ENCODE data around the gene PNCK. TPM values are rescaled to one million over a fixed set of nuclear protein-coding genes. Genes with fewer than 3 reads are reported as not detected.

The PNCK gene
- total and polyA plus RNA-seq, 8 donors: 0.28 to 0.99 (median 0.49) TPM; not detected in 3

DNA sequence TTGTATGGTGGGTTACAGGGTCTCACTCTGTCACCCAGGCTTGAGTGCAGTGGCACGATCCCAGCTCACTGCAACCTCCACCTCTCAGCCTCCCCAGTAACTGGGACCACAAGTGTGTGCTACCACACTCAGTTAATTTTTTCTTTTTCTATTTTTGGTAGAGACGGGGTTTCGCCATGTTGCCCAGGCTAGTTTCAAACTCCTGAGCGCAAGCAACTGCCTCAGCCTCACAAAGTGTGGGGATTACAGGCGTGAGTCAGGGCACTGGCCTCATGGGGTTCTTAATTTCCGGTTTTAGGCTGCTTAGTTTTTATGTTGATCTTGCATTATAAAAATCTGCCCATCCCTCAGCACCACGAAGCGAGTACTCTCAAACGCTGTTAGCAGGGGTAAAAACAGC is 43.8 kb upstream of the PNCK start:
- no peak overlapping the region for H3K4me3 ChIP-seq
- intact Hi-C loops (cut with DNase I): no loop called here
- TF ChIP-seq, protein P1, sequence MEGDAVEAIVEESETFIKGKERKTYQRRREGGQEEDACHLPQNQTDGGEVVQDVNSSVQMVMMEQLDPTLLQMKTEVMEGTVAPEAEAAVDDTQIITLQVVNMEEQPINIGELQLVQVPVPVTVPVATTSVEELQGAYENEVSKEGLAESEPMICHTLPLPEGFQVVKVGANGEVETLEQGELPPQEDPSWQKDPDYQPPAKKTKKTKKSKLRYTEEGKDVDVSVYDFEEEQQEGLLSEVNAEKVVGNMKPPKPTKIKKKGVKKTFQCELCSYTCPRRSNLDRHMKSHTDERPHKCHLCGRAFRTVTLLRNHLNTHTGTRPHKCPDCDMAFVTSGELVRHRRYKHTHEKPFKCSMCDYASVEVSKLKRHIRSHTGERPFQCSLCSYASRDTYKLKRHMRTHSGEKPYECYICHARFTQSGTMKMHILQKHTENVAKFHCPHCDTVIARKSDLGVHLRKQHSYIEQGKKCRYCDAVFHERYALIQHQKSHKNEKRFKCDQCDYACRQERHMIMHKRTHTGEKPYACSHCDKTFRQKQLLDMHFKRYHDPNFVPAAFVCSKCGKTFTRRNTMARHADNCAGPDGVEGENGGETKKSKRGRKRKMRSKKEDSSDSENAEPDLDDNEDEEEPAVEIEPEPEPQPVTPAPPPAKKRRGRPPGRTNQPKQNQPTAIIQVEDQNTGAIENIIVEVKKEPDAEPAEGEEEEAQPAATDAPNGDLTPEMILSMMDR (IDR thresholded peaks at IDR 0.05): no peak
- FAIRE-seq (no peak), ATAC-seq (no peak), DNase-seq (no peak)
- H3K27me3 ChIP-seq: no peaks in the 10 kb centered on the region
- H3K4me1 ChIP-seq: peaks cover 0 to 17% (median 1%) of the 10 kb centered on the region in 3 donors
- WGBS, 2 donors: 86 to 90% methylated on average over 9 of the region's 9 CpGs
- H3K27ac ChIP-seq: no peak overlapping the region
- H3K36me3 ChIP-seq: peaks cover 0 to 9% (median 9%) of the 10 kb centered on the region in 3 donors
- no peaks in the 10 kb centered on the region for H3K9me3 ChIP-seq

DNA sequence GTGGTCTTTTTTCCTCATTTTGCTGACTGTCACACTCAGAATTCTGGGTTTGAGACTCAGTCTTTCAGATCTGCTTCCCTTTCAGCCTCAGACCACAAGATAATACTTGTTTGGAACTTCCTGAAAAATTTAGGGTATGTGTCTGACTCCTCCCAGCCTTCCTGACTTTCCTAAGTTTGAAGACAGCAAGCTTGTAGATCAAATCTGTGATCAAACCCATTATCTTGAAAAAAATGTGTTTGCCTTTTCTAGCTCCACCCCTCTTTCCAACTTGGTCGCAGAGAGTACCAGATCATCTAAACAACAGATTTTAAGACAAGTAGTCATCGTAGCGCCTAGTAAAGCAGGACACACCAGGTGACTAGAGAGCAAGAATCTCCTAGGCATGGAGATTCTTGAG is 40.6 kb upstream of the PNCK start:
- Histone ChIP-seq H3K27ac (no peak overlapping the region), H3K4me1 (peaks cover 0 to 5% (median 0%) of the 10 kb centered on the region in 3 donors), H3K4me3 (no peak overlapping the region), H3K27me3 (no peaks in the 10 kb centered on the region), H3K36me3 (peaks cover 0 to 9% (median 9%) of the 10 kb centered on the region in 3 donors), H3K9me3 (no peaks in the 10 kb centered on the region)
- 69 to 76% methylated on average over 3 of the region's 3 CpGs for WGBS, 2 donors
- FAIRE-seq (no peak), DNase-seq (no peak), ATAC-seq (peak in 1 of 4 donors; percentile 18)
- intact Hi-C loops (cut with DNase I): no loop called here
- TF ChIP-seq, protein P1 (IDR thresholded peaks at IDR 0.05): no peak

DNA sequence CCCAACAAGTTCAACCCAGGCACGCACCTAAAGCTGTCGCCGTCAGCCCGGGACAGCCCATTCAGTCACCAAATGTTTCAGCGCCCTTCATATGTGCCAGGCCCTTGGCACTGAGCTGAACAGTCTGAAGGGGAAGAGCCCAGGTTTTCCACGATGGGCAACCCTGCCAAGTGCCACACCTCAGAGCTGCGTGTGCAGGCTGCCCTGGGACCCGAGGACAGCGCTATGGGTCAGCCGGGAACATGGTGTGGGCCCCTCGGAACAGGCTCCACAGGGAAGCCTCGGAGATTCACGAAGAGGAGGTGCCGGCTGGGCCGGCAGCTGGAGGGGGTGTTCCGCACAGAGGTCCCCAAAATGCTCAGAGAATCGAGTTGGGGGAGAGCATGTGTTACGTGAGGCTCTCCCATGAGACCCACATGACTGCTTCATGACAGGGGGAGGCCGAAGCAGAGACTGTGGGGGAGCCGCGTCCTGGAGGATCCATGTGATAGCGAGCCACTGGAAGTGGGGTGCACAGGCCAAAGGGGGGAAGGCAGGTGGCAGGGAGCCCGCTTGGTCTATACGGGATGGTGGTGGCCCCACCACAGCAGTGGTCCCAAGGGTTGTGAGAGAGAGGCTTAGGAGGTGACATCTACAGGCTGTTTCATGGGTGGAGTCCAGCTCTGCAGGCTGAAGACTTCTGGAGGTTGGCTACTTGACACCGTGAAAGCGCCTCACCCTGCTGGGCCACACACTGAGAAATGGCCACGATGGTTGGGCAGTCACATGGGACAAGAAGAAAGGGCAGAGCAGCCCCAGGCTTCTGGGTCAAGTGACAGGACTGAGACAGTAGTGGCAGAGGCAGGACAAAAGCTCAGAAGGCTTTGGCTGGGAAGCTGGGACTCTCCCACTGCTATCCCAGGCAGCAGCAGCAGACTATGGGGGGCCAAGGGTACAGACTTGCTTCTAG is 36.4 kb upstream of the PNCK start:
- FAIRE-seq: no peak
- Histone ChIP-seq H3K9me3 (no peaks in the 10 kb centered on the region), H3K27ac (no peak overlapping the region), H3K27me3 (no peaks in the 10 kb centered on the region), H3K4me1 (peaks cover 0 to 4% (median 0%) of the 10 kb centered on the region in 3 donors), H3K36me3 (peaks cover 0 to 7% (median 6%) of the 10 kb centered on the region in 3 donors), H3K4me3 (no peak overlapping the region)
- peak in 2 of 6 donors; percentile 23 to 56 for DNase-seq
- ATAC-seq: no peak
- 80 to 85% methylated on average over 27 of the region's 27 CpGs for WGBS, 2 donors
- intact Hi-C loops (cut with DNase I): no loop called here
- TF ChIP-seq, protein P1 (IDR thresholded peaks at IDR 0.05): no peak

DNA sequence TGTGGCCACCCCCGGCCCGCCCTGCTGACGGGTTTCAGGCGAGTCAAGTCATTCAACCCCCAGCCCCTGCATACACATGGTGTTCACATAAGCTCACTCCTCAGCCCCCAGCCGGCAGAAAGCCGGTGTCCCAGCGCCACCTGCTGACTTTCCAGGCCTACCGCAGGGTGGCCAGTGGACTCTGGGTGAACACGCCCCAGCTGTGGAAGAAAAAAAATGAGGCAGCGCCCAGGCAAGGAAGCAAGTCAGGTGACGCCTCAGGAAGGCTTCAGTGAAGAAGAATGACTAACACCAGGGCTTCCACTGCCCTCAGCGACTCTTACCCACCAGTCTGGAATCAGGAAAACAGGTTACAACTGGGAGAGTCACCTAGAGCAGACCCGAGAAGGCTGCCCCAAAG is 34.8 kb upstream of the PNCK start:
- DNase-seq (peak; percentile 74 to 90 (median 82)), ATAC-seq (peak; percentile 82 to 94 (median 91)), FAIRE-seq (no peak)
- Histone ChIP-seq H3K4me1 (peaks cover 0 to 4% (median 0%) of the 10 kb centered on the region in 3 donors), H3K27ac (no peak overlapping the region), H3K4me3 (no peak overlapping the region), H3K9me3 (no peaks in the 10 kb centered on the region), H3K36me3 (peaks cover 0 to 4% (median 0%) of the 10 kb centered on the region in 3 donors), H3K27me3 (no peaks in the 10 kb centered on the region)
- TF ChIP-seq, protein P1 (IDR thresholded peaks at IDR 0.05): peak; percentile 35 to 54 (median 40)
- intact Hi-C loops (cut with DNase I): no loop called here
- WGBS, 2 donors: 15 to 23% methylated on average over 13 of the region's 13 CpGs

Data from pancreas (tissue), 10 donors.